ENCODE data around the gene ANP32E.

Gene ANP32E

DNA sequence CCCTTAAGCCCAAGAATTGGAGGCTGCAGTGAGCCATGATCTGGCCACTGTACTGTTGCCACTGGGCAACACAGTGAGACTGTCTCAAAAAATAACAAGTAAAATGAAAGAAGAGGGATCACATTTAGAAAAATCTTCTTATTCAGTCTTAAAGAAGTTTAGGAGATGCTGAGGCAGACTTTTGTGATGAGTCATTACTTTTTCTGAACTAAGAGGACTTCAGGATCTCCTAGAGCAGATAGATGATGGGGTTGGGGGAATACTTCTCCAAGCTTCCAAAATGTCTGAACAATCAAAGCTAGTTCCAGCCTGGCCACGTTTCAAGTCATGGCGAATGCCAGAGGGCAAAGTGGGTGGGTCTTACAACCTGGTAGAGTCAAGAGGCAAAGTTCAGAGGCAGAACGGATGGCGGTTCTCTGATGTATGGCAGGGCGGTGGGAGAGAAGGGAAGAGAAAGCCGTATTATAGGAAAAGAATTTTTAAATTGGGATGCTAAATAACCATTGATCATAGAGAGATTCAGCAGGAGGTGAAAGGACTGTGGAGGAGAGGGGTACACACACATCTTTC lies 44.3 kb upstream of the ANP32E start:
- H3K27ac ChIP-seq = no peak overlapping the region
- H3K36me3 ChIP-seq (replicated peaks) = peaks cover 3% of the 10 kb centered on the region
- no peak overlapping the region for H3K4me3 ChIP-seq (ENCODE audit: low read depth, low read length)
- DNase-seq = no peak
- TF ChIP-seq, protein P1, sequence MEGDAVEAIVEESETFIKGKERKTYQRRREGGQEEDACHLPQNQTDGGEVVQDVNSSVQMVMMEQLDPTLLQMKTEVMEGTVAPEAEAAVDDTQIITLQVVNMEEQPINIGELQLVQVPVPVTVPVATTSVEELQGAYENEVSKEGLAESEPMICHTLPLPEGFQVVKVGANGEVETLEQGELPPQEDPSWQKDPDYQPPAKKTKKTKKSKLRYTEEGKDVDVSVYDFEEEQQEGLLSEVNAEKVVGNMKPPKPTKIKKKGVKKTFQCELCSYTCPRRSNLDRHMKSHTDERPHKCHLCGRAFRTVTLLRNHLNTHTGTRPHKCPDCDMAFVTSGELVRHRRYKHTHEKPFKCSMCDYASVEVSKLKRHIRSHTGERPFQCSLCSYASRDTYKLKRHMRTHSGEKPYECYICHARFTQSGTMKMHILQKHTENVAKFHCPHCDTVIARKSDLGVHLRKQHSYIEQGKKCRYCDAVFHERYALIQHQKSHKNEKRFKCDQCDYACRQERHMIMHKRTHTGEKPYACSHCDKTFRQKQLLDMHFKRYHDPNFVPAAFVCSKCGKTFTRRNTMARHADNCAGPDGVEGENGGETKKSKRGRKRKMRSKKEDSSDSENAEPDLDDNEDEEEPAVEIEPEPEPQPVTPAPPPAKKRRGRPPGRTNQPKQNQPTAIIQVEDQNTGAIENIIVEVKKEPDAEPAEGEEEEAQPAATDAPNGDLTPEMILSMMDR (IDR thresholded peaks at IDR 0.05; ENCODE audit: low read depth, low read length, missing control alignments) = no peak
- H3K27me3 ChIP-seq (replicated peaks) = no peaks in the 10 kb centered on the region
- in situ Hi-C loops (cut with HindIII; ENCODE audit: low pct_ligation_motif_present, low sequenced_read_pairs) = no loop called here

DNA sequence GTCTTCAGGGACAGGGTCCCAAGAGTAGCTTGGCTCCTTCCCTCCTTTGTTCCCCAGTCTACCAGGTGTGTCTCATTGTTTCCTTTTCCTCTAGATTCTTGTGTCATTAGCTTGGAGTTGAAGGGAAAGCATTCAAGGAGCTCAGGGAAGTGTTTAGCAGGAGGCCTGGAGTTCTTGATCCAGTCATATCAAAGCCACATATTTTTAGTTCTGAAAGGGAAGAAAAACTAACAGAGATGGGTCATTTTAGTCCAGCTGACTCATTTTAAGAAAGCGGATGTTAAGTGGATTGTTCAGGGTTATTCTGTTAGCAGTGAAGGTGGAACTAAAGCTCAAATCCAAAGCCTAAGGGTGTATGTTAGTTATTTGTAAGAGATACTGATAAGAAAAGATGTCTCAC lies 37.4 kb upstream of the ANP32E start:
- peak overlapping the region; percentile 5 for H3K27ac ChIP-seq
- H3K27me3 ChIP-seq (replicated peaks) = no peaks in the 10 kb centered on the region
- peak overlapping the region; percentile 46 for H3K4me3 ChIP-seq (ENCODE audit: low read depth, low read length)
- TF ChIP-seq, protein P1 (IDR thresholded peaks at IDR 0.05; ENCODE audit: low read depth, low read length, missing control alignments) = no peak
- no peaks in the 10 kb centered on the region for H3K36me3 ChIP-seq (replicated peaks)
- DNase-seq = no peak
- in situ Hi-C loops (cut with HindIII; ENCODE audit: low pct_ligation_motif_present, low sequenced_read_pairs) = no loop called here

DNA sequence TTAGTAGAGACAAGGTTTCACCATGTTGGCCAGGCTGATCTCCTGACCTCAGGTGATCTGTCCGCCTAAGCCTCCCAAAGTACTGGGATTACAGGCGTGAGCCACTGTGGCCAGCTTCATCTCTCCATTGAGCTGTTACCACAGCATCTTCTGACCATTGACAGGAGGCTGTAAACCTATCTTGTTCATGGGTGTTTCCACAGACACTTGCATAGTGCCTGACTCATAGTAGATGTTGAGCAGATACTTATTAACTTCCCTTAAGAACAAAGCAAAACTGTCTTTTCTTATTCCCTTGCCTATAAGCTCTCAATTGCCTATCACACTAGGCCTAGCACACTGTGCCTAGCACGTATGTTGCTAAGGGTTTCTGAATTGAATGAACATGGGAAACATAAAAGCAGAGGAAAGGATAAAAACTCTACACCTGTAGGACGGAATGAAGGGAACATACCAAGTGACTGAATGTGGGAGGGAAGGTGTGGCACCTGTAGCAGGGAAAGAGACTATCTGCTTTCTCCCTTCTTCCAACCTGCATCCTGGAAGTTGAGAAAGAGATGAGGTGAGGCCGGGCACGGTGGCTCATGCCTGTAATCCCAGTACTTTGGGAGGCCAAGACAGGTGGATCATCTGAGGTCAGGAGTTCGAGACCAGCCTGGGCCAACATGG lies 35.5 kb upstream of the ANP32E start:
- in situ Hi-C loops (cut with HindIII; ENCODE audit: low pct_ligation_motif_present, low sequenced_read_pairs) = no loop called here
- Histone ChIP-seq H3K36me3 (replicated peaks) (peaks cover 6% of the 10 kb centered on the region), H3K27me3 (replicated peaks) (no peaks in the 10 kb centered on the region), H3K27ac (no peak overlapping the region), H3K4me3 (ENCODE audit: low read depth, low read length) (no peak overlapping the region)
- TF ChIP-seq, protein P1 (IDR thresholded peaks at IDR 0.05; ENCODE audit: low read depth, low read length, missing control alignments) = no peak
- no peak for DNase-seq

DNA sequence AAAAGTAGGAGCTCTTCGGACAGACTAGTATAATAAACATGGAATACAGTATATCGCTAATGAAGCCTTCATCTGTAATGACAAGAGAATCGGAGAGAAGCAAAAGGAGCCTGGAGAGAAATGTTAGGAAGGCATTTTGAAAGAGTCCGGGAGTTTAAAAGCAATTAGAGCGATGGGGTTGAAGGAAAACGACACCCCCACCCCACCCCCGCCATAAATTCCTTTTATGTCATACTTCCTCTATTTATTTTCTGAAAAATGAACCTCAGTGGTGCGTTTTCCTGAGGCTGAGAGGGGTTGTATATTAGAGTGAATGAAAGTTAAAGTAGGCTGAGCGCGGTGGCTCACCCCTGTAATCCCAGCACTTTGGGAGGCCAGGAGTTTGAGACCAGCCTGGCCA lies 33.5 kb upstream of the ANP32E start:
- TF ChIP-seq, protein P1 (IDR thresholded peaks at IDR 0.05; ENCODE audit: low read depth, low read length, missing control alignments) = no peak
- in situ Hi-C loops (cut with HindIII; ENCODE audit: low pct_ligation_motif_present, low sequenced_read_pairs) = no loop called here
- Histone ChIP-seq H3K4me3 (ENCODE audit: low read depth, low read length) (peak overlapping the region; percentile 89), H3K36me3 (replicated peaks) (peaks cover 18% of the 10 kb centered on the region), H3K27me3 (replicated peaks) (no peaks in the 10 kb centered on the region), H3K27ac (peak overlapping the region; percentile 77)
- no peak for DNase-seq

DNA sequence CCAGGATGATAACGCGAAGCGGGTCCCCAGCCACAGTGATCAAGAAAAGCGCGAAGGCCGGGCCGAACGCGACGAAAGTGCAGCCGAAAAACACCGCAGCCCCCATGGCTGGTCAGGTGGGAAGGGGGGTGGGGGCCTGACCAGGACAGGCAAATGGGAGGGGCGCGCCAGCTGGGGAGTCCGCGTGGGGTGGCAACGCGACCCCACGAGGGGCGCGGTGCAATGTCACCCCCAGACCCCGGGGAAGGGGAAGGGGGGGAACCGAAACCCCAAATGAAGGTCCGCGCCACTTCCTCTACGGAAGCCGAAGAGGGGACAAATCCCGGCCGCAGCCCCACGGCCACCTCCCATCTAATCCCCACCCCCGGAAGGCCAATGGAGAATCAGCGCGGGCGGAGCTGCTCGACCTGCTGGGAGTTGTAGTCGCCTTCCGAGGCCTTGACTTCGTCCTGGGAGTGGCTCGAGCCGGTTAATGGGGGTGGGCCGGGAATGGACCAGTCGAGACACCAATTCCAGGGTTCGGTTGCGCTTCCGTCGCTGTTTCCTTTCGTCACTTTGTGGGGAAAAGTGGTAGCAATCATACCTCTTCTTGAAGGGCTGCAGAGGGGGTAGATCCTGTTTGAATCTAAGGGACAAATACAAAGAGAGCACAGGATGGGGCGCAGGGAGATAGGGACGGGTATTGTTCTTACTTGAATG lies 32.9 kb upstream of the ANP32E start, which contains the start of gene APH1A:
TSS of gene APH1A (minus strand) at position 312 of the 699 bp plus-strand sequence. CDS start at position 106, 206 bp downstream.
- TF ChIP-seq, protein P1 (IDR thresholded peaks at IDR 0.05; ENCODE audit: low read depth, low read length, missing control alignments) = no peak
- peaks cover 20% of the 10 kb centered on the region for H3K36me3 ChIP-seq (replicated peaks)
- DNase-seq = peak; percentile 97
- H3K4me3 ChIP-seq (ENCODE audit: low read depth, low read length) = peak within 1 kb of the TSS; percentile 89
- peak within 1 kb of the TSS; percentile 77 for H3K27ac ChIP-seq
- no peaks in the 10 kb centered on the region for H3K27me3 ChIP-seq (replicated peaks)
- in situ Hi-C loops (cut with HindIII; ENCODE audit: low pct_ligation_motif_present, low sequenced_read_pairs) = no loop called here
